HEK293 (cell line): ENCODE measurements around the gene RTBDN.

ENCODE experiments used
- EGR2 ChIP-seq: fragments of 450-650 bp; formaldehyde crosslinking; IDR thresholded peaks from 2 replicates; pipeline ENCODE4 v1.5.1; 2016; ENCODE audit warnings: low read depth, missing biosample characterization, missing genetic modification characterization
- FEZF1 ChIP-seq: fragments of 450-650 bp; formaldehyde crosslinking; IDR thresholded peaks from 2 replicates; pipeline ENCODE4 v1.5.1; 2016; ENCODE audit warnings: missing biosample characterization, missing genetic modification characterization
- YY1 ChIP-seq: fragments of 450-650 bp; formaldehyde crosslinking; IDR thresholded peaks from 2 replicates; pipeline ENCODE4 v1.5.1; 2018; ENCODE audit warnings: missing biosample characterization, missing genetic modification characterization
- ZBTB1 ChIP-seq: fragments of 450-650 bp; formaldehyde crosslinking; IDR thresholded peaks from 2 replicates; pipeline ENCODE4 v1.5.1; 2016; ENCODE audit warnings: missing biosample characterization, missing genetic modification characterization
- ZBTB17 ChIP-seq: fragments of 450-650 bp; formaldehyde crosslinking; IDR thresholded peaks from 2 replicates; pipeline ENCODE4 v1.5.1; 2016; ENCODE audit warnings: missing biosample characterization, missing genetic modification characterization
- ZFP41 ChIP-seq: fragments of 450-650 bp; formaldehyde crosslinking; IDR thresholded peaks from 2 replicates; pipeline ENCODE4 v1.5.1; 2016; ENCODE audit warnings: missing biosample characterization, missing genetic modification characterization, borderline replicate concordance
- ZNF157 ChIP-seq: fragments of 450-650 bp; formaldehyde crosslinking; IDR thresholded peaks from 2 replicates; pipeline ENCODE4 v1.5.1; 2016; ENCODE audit warnings: missing biosample characterization, missing genetic modification characterization
- ZNF214 ChIP-seq: fragments of 450-650 bp; formaldehyde crosslinking; IDR thresholded peaks from 2 replicates; pipeline ENCODE4 v1.5.1; 2017; ENCODE audit warnings: missing biosample characterization, mild to moderate bottlenecking, missing genetic modification characterization, borderline replicate concordance
- ZNF223 ChIP-seq: fragments of 450-650 bp; formaldehyde crosslinking; IDR thresholded peaks from 2 replicates; pipeline ENCODE4 v1.5.1; 2016; ENCODE audit warnings: missing biosample characterization, missing genetic modification characterization
- ZNF274 ChIP-seq, 2 experiments: fragments of 200-500 bp in 1 of 2; fragments of 450-650 bp in 1 of 2; sonication (Bioruptor generic) in 1 of 2; formaldehyde crosslinking in 1 of 2; IDR thresholded peaks; 2 replicates each; pipeline versions ENCODE4 v1.5.1 to v1.6.1; 2014 to 2016; ENCODE audit warnings: borderline replicate concordance in 1 of 2, inconsistent platforms in 1 of 2, low read length in 1 of 2, missing biosample characterization in 1 of 2, missing genetic modification characterization in 1 of 2
- ZNF292 ChIP-seq: fragments of 450-650 bp; formaldehyde crosslinking; IDR thresholded peaks from 2 replicates; pipeline ENCODE4 v1.5.1; 2016; ENCODE audit warnings: low read depth, missing biosample characterization, missing genetic modification characterization, borderline replicate concordance
- ZNF433 ChIP-seq: fragments of 450-650 bp; formaldehyde crosslinking; IDR thresholded peaks from 2 replicates; pipeline ENCODE4 v1.5.1; 2016; ENCODE audit warnings: missing biosample characterization, missing genetic modification characterization, low read depth
- ZNF514 ChIP-seq: fragments of 450-650 bp; formaldehyde crosslinking; IDR thresholded peaks from 2 replicates; pipeline ENCODE4 v1.5.1; 2016; ENCODE audit warnings: missing biosample characterization, missing genetic modification characterization
- ZNF558 ChIP-seq: fragments of 450-650 bp; formaldehyde crosslinking; IDR thresholded peaks from 2 replicates; pipeline ENCODE4 v1.5.1; 2016; ENCODE audit warnings: missing biosample characterization, missing genetic modification characterization
- ZNF560 ChIP-seq: fragments of 450-650 bp; formaldehyde crosslinking; IDR thresholded peaks from 2 replicates; pipeline ENCODE4 v1.5.1; 2017; ENCODE audit warnings: missing biosample characterization, missing genetic modification characterization, borderline replicate concordance
- ZNF585B ChIP-seq: fragments of 450-650 bp; formaldehyde crosslinking; IDR thresholded peaks from 2 replicates; pipeline ENCODE4 v1.5.1; 2016; ENCODE audit warnings: missing biosample characterization, missing genetic modification characterization
- ZNF626 ChIP-seq: fragments of 450-650 bp; sonication (Bioruptor Pico); formaldehyde crosslinking; IDR thresholded peaks from 2 replicates; pipeline ENCODE4 v1.5.1; 2018; ENCODE audit warnings: missing biosample characterization, missing genetic modification characterization, inconsistent platforms
- ZNF670 ChIP-seq: fragments of 450-650 bp; formaldehyde crosslinking; IDR thresholded peaks from 2 replicates; pipeline ENCODE4 v1.5.1; 2016; ENCODE audit warnings: missing biosample characterization, missing genetic modification characterization, low read depth
- ZNF701 ChIP-seq: fragments of 450-650 bp; formaldehyde crosslinking; IDR thresholded peaks from 2 replicates; pipeline ENCODE4 v1.5.1; 2016; ENCODE audit warnings: missing biosample characterization, missing genetic modification characterization
- ZNF747 ChIP-seq: fragments of 450-650 bp; formaldehyde crosslinking; IDR thresholded peaks from 2 replicates; pipeline ENCODE4 v1.5.1; 2016; ENCODE audit warnings: missing biosample characterization, missing genetic modification characterization
- ZNF830 ChIP-seq: fragments of 450-650 bp; IDR thresholded peaks from 2 replicates; pipeline ENCODE4 v1.5.0; 2018; ENCODE audit warnings: missing biosample characterization, missing genetic modification characterization, low read depth, mild to moderate bottlenecking, moderate library complexity
- TF ChIP-seq, protein P1 (sequence below): fragments of 450-650 bp; formaldehyde crosslinking; IDR thresholded peaks from 2 replicates; pipeline ENCODE4 v1.5.1; 2016; ENCODE audit warnings: missing biosample characterization, missing genetic modification characterization
- TF ChIP-seq, protein P2 (sequence below): fragments of 450-650 bp; formaldehyde crosslinking; IDR thresholded peaks from 2 replicates; pipeline ENCODE4 v1.5.1; 2016; ENCODE audit warnings: missing biosample characterization, missing genetic modification characterization
- TF ChIP-seq, protein P3 (sequence below): fragments of 450-650 bp; formaldehyde crosslinking; IDR thresholded peaks from 2 replicates; pipeline ENCODE4 v1.5.1; 2017; ENCODE audit warnings: missing biosample characterization, missing genetic modification characterization
- TF ChIP-seq, protein P4 (sequence below): fragments of 450-650 bp; IDR thresholded peaks from 2 replicates; pipeline ENCODE4 v1.5.1; 2018; ENCODE audit warnings: missing biosample characterization, missing genetic modification characterization
- TF ChIP-seq, protein P5 (sequence below): fragments of 450-650 bp; formaldehyde crosslinking; IDR thresholded peaks from 2 replicates; pipeline ENCODE4 v1.5.1; 2016; ENCODE audit warnings: missing biosample characterization, missing genetic modification characterization
- TF ChIP-seq, protein P6 (sequence below): fragments of 450-650 bp; formaldehyde crosslinking; IDR thresholded peaks from 2 replicates; pipeline ENCODE4 v1.5.1; 2016; ENCODE audit warnings: missing biosample characterization, missing genetic modification characterization

The RTBDN gene

DNA sequence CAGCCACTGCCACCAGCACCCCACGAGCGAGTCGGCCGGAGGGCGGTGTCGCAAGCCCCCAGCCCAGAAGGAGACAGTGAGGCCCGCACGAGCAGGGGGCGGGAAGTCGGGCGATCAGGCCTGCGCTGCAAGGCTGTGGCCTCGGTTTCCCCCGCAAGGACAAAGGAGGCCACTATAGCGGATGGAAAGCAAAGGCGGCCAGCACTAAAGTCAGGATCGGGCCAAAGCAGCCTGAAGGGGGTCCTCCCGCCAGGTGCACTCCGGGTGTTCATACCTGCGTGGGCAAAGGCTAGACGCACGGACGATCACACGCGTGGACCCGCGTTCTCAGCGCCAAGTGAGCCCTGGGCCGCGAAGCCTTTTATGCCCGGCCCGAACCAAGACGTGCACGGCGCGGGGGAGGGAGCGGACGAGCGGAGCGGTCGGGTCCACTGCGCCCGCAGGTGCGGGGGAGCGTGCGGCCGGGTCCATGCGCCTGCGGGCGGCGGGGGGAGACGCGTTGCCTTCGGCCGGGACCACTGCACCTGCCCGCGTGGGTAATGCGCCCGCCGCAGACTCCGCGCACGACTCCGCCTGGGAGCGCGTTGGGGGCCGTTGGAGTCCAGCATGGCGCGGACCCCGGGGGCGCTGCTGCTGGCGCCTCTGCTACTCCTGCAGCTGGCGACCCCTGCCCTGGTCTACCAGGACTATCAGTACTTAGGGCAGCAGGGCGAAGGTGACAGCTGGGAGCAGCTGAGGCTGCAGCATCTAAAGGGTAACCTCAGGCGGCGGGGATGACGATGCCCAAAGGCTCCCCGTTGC lies 32.7 kb downstream of the RTBDN start, which contains the start of the genes PRDX2 and THSD8 (continued):
- TF ChIP-seq, protein P1, sequence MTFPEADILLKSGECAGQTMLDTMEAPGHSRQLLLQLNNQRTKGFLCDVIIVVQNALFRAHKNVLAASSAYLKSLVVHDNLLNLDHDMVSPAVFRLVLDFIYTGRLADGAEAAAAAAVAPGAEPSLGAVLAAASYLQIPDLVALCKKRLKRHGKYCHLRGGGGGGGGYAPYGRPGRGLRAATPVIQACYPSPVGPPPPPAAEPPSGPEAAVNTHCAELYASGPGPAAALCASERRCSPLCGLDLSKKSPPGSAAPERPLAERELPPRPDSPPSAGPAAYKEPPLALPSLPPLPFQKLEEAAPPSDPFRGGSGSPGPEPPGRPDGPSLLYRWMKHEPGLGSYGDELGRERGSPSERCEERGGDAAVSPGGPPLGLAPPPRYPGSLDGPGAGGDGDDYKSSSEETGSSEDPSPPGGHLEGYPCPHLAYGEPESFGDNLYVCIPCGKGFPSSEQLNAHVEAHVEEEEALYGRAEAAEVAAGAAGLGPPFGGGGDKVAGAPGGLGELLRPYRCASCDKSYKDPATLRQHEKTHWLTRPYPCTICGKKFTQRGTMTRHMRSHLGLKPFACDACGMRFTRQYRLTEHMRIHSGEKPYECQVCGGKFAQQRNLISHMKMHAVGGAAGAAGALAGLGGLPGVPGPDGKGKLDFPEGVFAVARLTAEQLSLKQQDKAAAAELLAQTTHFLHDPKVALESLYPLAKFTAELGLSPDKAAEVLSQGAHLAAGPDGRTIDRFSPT (tag by site-specific recombination) = peak; percentile 59; the same call in 1 of the 2 replicates
- TF ChIP-seq ZNF670 (tag by site-specific recombination) = no peak
- TF ChIP-seq ZNF830 = no peak
- TF ChIP-seq ZBTB1 (tag by site-specific recombination) = no peak
- TF ChIP-seq ZNF292 (tag by site-specific recombination) = no peak
- TF ChIP-seq, protein P2, sequence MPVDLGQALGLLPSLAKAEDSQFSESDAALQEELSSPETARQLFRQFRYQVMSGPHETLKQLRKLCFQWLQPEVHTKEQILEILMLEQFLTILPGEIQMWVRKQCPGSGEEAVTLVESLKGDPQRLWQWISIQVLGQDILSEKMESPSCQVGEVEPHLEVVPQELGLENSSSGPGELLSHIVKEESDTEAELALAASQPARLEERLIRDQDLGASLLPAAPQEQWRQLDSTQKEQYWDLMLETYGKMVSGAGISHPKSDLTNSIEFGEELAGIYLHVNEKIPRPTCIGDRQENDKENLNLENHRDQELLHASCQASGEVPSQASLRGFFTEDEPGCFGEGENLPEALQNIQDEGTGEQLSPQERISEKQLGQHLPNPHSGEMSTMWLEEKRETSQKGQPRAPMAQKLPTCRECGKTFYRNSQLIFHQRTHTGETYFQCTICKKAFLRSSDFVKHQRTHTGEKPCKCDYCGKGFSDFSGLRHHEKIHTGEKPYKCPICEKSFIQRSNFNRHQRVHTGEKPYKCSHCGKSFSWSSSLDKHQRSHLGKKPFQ (tag by site-specific recombination) = peak; percentile 57; the same call in 1 of the 2 replicates
- no peak for TF ChIP-seq ZNF558 (tag by site-specific recombination)
- TF ChIP-seq, protein P3, sequence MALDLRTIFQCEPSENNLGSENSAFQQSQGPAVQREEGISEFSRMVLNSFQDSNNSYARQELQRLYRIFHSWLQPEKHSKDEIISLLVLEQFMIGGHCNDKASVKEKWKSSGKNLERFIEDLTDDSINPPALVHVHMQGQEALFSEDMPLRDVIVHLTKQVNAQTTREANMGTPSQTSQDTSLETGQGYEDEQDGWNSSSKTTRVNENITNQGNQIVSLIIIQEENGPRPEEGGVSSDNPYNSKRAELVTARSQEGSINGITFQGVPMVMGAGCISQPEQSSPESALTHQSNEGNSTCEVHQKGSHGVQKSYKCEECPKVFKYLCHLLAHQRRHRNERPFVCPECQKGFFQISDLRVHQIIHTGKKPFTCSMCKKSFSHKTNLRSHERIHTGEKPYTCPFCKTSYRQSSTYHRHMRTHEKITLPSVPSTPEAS = no peak
- no peak for TF ChIP-seq ZNF626 (tag by site-specific recombination)
- TF ChIP-seq, protein P4, sequence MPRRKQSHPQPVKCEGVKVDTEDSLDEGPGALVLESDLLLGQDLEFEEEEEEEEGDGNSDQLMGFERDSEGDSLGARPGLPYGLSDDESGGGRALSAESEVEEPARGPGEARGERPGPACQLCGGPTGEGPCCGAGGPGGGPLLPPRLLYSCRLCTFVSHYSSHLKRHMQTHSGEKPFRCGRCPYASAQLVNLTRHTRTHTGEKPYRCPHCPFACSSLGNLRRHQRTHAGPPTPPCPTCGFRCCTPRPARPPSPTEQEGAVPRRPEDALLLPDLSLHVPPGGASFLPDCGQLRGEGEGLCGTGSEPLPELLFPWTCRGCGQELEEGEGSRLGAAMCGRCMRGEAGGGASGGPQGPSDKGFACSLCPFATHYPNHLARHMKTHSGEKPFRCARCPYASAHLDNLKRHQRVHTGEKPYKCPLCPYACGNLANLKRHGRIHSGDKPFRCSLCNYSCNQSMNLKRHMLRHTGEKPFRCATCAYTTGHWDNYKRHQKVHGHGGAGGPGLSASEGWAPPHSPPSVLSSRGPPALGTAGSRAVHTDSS = peak; percentile 36; the same call in 1 of the 2 replicates
- no peak for TF ChIP-seq ZNF433 (tag by site-specific recombination)
- no peak for TF ChIP-seq FEZF1
- no peak for TF ChIP-seq ZNF747 (tag by site-specific recombination)
- TF ChIP-seq YY1 (tag by site-specific recombination) = peak; percentile 66
- no peak for TF ChIP-seq ZNF214 (tag by site-specific recombination)
- TF ChIP-seq ZFP41 (tag by site-specific recombination) = no peak
- TF ChIP-seq EGR2 (tag by site-specific recombination) = peak; percentile 53; the same call in 1 of the 2 replicates
- TF ChIP-seq ZNF701 (tag by site-specific recombination) = no peak
- TF ChIP-seq, protein P5, sequence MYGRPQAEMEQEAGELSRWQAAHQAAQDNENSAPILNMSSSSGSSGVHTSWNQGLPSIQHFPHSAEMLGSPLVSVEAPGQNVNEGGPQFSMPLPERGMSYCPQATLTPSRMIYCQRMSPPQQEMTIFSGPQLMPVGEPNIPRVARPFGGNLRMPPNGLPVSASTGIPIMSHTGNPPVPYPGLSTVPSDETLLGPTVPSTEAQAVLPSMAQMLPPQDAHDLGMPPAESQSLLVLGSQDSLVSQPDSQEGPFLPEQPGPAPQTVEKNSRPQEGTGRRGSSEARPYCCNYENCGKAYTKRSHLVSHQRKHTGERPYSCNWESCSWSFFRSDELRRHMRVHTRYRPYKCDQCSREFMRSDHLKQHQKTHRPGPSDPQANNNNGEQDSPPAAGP (tag by site-specific recombination) = peak; percentile 71
- peak; percentile 44; the same call in 1 of the 2 replicates for TF ChIP-seq ZBTB17 (tag by site-specific recombination)
- no peak for TF ChIP-seq ZNF223 (tag by site-specific recombination)
- TF ChIP-seq ZNF157 (tag by site-specific recombination) = no peak
- TF ChIP-seq ZNF560 = no peak
- TF ChIP-seq ZNF274 (IDR thresholded peaks at IDR 0.05; ENCODE audit: low read length) = no peak
- TF ChIP-seq ZNF274 (tag by site-specific recombination; IDR thresholded peaks at IDR 0.05; ENCODE audit: borderline replicate concordance) = no peak
- TF ChIP-seq ZNF585B = no peak
- TF ChIP-seq, protein P6, sequence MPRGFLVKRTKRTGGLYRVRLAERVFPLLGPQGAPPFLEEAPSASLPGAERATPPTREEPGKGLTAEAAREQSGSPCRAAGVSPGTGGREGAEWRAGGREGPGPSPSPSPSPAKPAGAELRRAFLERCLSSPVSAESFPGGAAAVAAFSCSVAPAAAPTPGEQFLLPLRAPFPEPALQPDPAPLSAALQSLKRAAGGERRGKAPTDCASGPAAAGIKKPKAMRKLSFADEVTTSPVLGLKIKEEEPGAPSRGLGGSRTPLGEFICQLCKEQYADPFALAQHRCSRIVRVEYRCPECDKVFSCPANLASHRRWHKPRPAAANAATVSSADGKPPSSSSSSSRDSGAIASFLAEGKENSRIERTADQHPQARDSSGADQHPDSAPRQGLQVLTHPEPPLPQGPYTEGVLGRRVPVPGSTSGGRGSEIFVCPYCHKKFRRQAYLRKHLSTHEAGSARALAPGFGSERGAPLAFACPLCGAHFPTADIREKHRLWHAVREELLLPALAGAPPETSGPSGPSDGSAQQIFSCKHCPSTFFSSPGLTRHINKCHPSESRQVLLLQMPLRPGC (tag by site-specific recombination) = peak; percentile 47; the same call in 1 of the 2 replicates
- TF ChIP-seq ZNF514 (tag by site-specific recombination) = no peak
